HG03439 (cell line): Measurements from ENCODE around the gene PCNT.

Source experiments
- ATAC-seq: cut with Tn5 transposase; IDR thresholded peaks from one replicate; pipeline ENCODE4 v1.9.1; 2021; ENCODE audit warnings: mild to moderate bottlenecking, moderate library complexity; ENCODE audit not compliant: unreplicated experiment

Gene PCNT

GRCh38 chr21:46328151-46328550, 4.2 kb downstream of the PCNT start:
- ATAC-seq: no peak

GRCh38 chr21:46329796-46330195, 5.8 kb downstream of the PCNT start:
- no peak for ATAC-seq

- ATAC-seq: no peak
Measured at GRCh38 chr21:46334351-46335140, 10.6 kb downstream of the PCNT start.

GRCh38 chr21:46336603-46337002, 12.6 kb downstream of the PCNT start:
- no peak for ATAC-seq

- ATAC-seq: no peak
Measured at GRCh38 chr21:46340998-46341397, 17.0 kb downstream of the PCNT start.

GRCh38 chr21:46344219-46344915, 20.4 kb downstream of the PCNT start:
- ATAC-seq: no peak

GRCh38 chr21:46345861-46346260, 21.9 kb downstream of the PCNT start:
- ATAC-seq: no peak

GRCh38 chr21:46346296-46347202, 22.6 kb downstream of the PCNT start:
- ATAC-seq: no peak

- ATAC-seq: no peak
Measured at GRCh38 chr21:46347203-46347550, 23.2 kb downstream of the PCNT start.

- no peak for ATAC-seq
Measured at GRCh38 chr21:46347791-46348381, 23.9 kb downstream of the PCNT start.

- no peak for ATAC-seq
Measured at GRCh38 chr21:46349134-46349760, 25.3 kb downstream of the PCNT start.

GRCh38 chr21:46350571-46350970, 26.6 kb downstream of the PCNT start:
- ATAC-seq: no peak

- no peak for ATAC-seq
Measured at GRCh38 chr21:46350981-46351380, 27.0 kb downstream of the PCNT start.

GRCh38 chr21:46351476-46352163, 27.7 kb downstream of the PCNT start:
- ATAC-seq: no peak

GRCh38 chr21:46352164-46352515, 28.2 kb downstream of the PCNT start:
- no peak for ATAC-seq

- no peak for ATAC-seq
Measured at GRCh38 chr21:46352913-46353312, 29.0 kb downstream of the PCNT start.

GRCh38 chr21:46354046-46354445, 30.1 kb downstream of the PCNT start:
- no peak for ATAC-seq

- ATAC-seq: no peak
Measured at GRCh38 chr21:46354518-46354917, 30.6 kb downstream of the PCNT start.

- ATAC-seq: no peak
Measured at GRCh38 chr21:46355161-46356004, 31.4 kb downstream of the PCNT start.
